Smooth muscle cell of the brain vasculature (primary cell): ENCODE measurements around the gene EXOC4.

Experiments
- DNase-seq: peaks from one replicate; pipeline ENCODE4 v3.0.0-alpha.2; 2012; ENCODE audit warnings: low read depth, low spot score

Gene EXOC4

GRCh38 chr7:134108802-134109201 is 855.9 kb downstream of the EXOC4 start:
- no peak for DNase-seq

GRCh38 chr7:134113655-134114054 is 860.8 kb downstream of the EXOC4 start:
- DNase-seq = no peak

GRCh38 chr7:134114992-134115391 is 862.1 kb downstream of the EXOC4 start:
- DNase-seq = no peak
